Neural progenitor cell (in vitro differentiated cells): Measurements from ENCODE around the gene YPEL2. TPM values are rescaled to one million over a fixed set of nuclear protein-coding genes. Genes with fewer than 3 reads are reported as not detected.

Experiments used
- DNase-seq: peaks from one replicate; pipeline ENCODE4 v3.0.0-alpha.2; 2016; ENCODE audit warnings: low spot score
- H2AFZ ChIP-seq: fragments of 200-600 bp; sonication (generic); replicated peaks from 2 replicates; pipeline ENCODE4 v1.6.1; 2016; ENCODE audit warnings: antibody characterized with exemption
- H3F3A ChIP-seq: fragments of 200-600 bp; sonication (generic); 2 replicates; pipeline ENCODE4 v1.6.1; 2016; ENCODE audit warnings: antibody characterized with exemption, low read depth
- H3K27ac ChIP-seq: fragments of 200-600 bp; sonication (generic); 2 replicates; pipeline ENCODE4 v1.5.1; 2016; ENCODE audit warnings: mild to moderate bottlenecking
- H3K27me3 ChIP-seq: fragments of 200-600 bp; sonication (generic); 2 replicates; pipeline ENCODE4 v1.6.1; 2016; ENCODE audit warnings: mild to moderate bottlenecking, moderate library complexity
- H3K36me3 ChIP-seq: fragments of 200-600 bp; sonication (generic); 2 replicates; pipeline ENCODE4 v1.5.1; 2016
- H3K4me1 ChIP-seq: fragments of 200-600 bp; sonication (generic); 2 replicates; pipeline ENCODE4 v1.6.1; 2016; ENCODE audit warnings: mixed run types
- H3K4me2 ChIP-seq: fragments of 200-600 bp; sonication (generic); 2 replicates; pipeline ENCODE4 v1.6.1; 2016
- H3K4me3 ChIP-seq: fragments of 200-600 bp; sonication (generic); 2 replicates; pipeline ENCODE4 v1.5.1; 2016
- H3K79me2 ChIP-seq: fragments of 200-600 bp; sonication (generic); 2 replicates; pipeline ENCODE4 v1.6.1; 2016; ENCODE audit warnings: low read depth
- H3K9ac ChIP-seq: fragments of 200-600 bp; sonication (generic); 2 replicates; pipeline ENCODE4 v1.6.1; 2016
- H3K9me3 ChIP-seq: fragments of 200-600 bp; sonication (generic); 2 replicates; pipeline ENCODE4 v1.5.1; 2016; ENCODE audit warnings: low read depth
- H4K20me1 ChIP-seq: fragments of 200-600 bp; sonication (generic); 2 replicates; pipeline ENCODE4 v1.6.1; 2016; ENCODE audit warnings: low read depth
- H3K27ac Mint-ChIP-seq: 3 replicates; pipeline ENCODE4 v1.8.0; 2021; ENCODE audit warnings: mixed read lengths
- H3K27me3 Mint-ChIP-seq: 2 replicates; pipeline ENCODE4 v1.8.0; 2022; ENCODE audit warnings: low read depth, mild to moderate bottlenecking, inconsistent platforms, moderate library complexity, mixed read lengths; ENCODE audit not compliant: insufficient read depth
- H3K36me3 Mint-ChIP-seq: 3 replicates; pipeline ENCODE4 v1.8.0; 2021; ENCODE audit warnings: mixed read lengths
- H3K4me1 Mint-ChIP-seq: 3 replicates; pipeline ENCODE4 v1.8.0; 2021; ENCODE audit warnings: mixed read lengths
- H3K4me3 Mint-ChIP-seq: 3 replicates; pipeline ENCODE4 v1.8.0; 2021; ENCODE audit warnings: mild to moderate bottlenecking, moderate library complexity, mixed read lengths
- H3K9me3 Mint-ChIP-seq: 3 replicates; pipeline ENCODE4 v1.8.0; 2020; ENCODE audit warnings: mixed read lengths
- EZH2 ChIP-seq: fragments of 200-600 bp; sonication (generic); IDR thresholded peaks from 2 replicates; pipeline ENCODE4 v1.6.1; 2017; ENCODE audit warnings: antibody characterized with exemption, mild to moderate bottlenecking, moderate library complexity
- EZH2phosphoT487 ChIP-seq: fragments of 200-600 bp; sonication (generic); IDR thresholded peaks from 2 replicates; pipeline ENCODE4 v1.6.1; 2017; ENCODE audit warnings: antibody characterized with exemption
- microRNA-seq: library from miRNA; unstranded; fragments of <30 nt; microRNA quantifications from one replicate; pipeline ENCODE4, GENCODE V29; 2016
- small RNA-seq: library from RNA; depleted of rRNA; stranded (forward); fragments of <200 nt; gene quantifications from one replicate; pipeline ENCODE3, GENCODE V24; 2015
- total RNA-seq: library from RNA; depleted of rRNA; stranded (reverse); fragments of >200 nt; gene quantifications from 2 replicates; pipeline ENCODE4 v1.2.3, GENCODE V29; 2015; ENCODE audit warnings: low replicate concordance
- TF ChIP-seq, protein P1 (sequence below): fragments of 200-600 bp; sonication (generic); IDR thresholded peaks from 2 replicates; pipeline ENCODE4 v1.5.1; 2017; ENCODE audit warnings: antibody characterized with exemption, mild to moderate bottlenecking

YPEL2 gene
- total RNA-seq, 1 donor from 2014 or later, result 38.0 TPM

DNA sequence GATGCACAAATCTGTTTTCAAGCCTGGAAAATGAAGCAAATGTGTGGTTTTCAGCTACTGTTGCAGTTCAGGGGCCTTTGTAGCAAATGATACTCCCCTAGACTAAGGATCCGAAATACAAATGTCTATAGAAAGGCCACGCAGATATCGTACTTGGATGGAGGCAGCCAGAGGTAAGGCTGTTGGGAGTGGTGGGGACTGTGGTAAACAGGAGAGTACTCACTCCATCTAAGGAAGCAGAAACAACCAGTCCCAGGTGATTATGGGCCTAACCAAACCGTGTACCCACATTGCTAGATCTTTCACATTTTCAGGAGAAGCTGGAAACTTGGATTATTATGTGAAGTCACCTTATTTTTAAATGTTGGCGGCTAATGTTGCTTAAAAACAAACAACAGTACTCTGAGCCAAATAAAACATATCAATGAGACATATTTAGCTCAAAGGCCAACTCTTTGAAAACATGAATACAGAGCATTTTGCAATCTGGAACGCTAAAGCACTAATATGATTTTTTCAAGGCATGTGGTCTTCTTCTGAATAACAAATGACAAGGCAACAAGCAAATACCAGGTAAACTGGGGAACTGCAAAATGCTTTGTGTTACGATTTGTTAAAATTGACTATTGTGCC lies 110.1 kb downstream of the YPEL2 start:
- Histone ChIP-seq H3K9ac (no peak overlapping the region), H3K4me1 (peaks cover 20% of the 10 kb centered on the region), H3F3A (no peaks in the 10 kb centered on the region), H3K79me2 (no peaks in the 10 kb centered on the region), H3K27me3 (no peaks in the 10 kb centered on the region), H3K4me3 (no peak overlapping the region), H4K20me1 (no peaks in the 10 kb centered on the region), H3K36me3 (no peaks in the 10 kb centered on the region), H3K27ac (no peak overlapping the region), H3K4me2 (no peak overlapping the region), H3K9me3 (no peaks in the 10 kb centered on the region), H2AFZ (no peak overlapping the region)
- Mint-ChIP-seq H3K4me1 (peaks cover 15% of the 10 kb centered on the region), H3K36me3 (no peaks in the 10 kb centered on the region), H3K9me3 (no peaks in the 10 kb centered on the region), H3K27me3 (no peaks in the 10 kb centered on the region), H3K27ac (no peak overlapping the region), H3K4me3 (no peak overlapping the region)
- no peak for DNase-seq
- TF ChIP-seq, protein P1, sequence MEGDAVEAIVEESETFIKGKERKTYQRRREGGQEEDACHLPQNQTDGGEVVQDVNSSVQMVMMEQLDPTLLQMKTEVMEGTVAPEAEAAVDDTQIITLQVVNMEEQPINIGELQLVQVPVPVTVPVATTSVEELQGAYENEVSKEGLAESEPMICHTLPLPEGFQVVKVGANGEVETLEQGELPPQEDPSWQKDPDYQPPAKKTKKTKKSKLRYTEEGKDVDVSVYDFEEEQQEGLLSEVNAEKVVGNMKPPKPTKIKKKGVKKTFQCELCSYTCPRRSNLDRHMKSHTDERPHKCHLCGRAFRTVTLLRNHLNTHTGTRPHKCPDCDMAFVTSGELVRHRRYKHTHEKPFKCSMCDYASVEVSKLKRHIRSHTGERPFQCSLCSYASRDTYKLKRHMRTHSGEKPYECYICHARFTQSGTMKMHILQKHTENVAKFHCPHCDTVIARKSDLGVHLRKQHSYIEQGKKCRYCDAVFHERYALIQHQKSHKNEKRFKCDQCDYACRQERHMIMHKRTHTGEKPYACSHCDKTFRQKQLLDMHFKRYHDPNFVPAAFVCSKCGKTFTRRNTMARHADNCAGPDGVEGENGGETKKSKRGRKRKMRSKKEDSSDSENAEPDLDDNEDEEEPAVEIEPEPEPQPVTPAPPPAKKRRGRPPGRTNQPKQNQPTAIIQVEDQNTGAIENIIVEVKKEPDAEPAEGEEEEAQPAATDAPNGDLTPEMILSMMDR, result no peak
- TF ChIP-seq EZH2phosphoT487 (no peak), EZH2 (no peak)

DNA sequence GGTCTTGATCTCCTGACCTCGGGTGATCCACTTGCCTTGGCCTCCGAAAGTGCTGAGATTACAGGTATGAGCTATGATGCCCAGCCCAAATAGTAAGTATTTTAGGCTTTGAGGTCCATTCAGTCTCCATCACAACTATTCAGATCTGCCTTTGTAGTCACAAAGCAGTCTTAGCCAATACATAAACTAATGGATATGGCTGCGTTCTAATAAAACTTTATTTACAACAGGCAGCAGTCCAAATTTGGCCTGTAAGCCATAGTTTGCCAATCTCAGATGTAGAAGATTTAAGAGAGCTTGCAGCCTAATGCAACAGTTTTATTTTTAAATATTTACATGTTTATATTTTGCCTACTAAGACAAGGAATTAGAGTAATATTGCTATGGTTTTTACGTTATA lies 111.7 kb downstream of the YPEL2 start:
- no peak overlapping the region for H3K27ac Mint-ChIP-seq
- no peaks in the 10 kb centered on the region for H3K27me3 Mint-ChIP-seq
- no peak overlapping the region for H2AFZ ChIP-seq
- H3K4me1 Mint-ChIP-seq, result peaks cover 12% of the 10 kb centered on the region
- H3K9me3 ChIP-seq, result no peaks in the 10 kb centered on the region
- no peaks in the 10 kb centered on the region for H4K20me1 ChIP-seq
- peaks cover 7% of the 10 kb centered on the region for H3K4me1 ChIP-seq
- H3K9me3 Mint-ChIP-seq, result no peaks in the 10 kb centered on the region
- no peaks in the 10 kb centered on the region for H3F3A ChIP-seq
- no peak for DNase-seq
- H3K27ac ChIP-seq, result no peak overlapping the region
- TF ChIP-seq EZH2phosphoT487 (no peak), EZH2 (no peak)
- TF ChIP-seq, protein P1, result no peak
- H3K79me2 ChIP-seq, result no peaks in the 10 kb centered on the region
- no peaks in the 10 kb centered on the region for H3K36me3 ChIP-seq
- H3K9ac ChIP-seq, result no peak overlapping the region
- H3K4me2 ChIP-seq, result no peak overlapping the region
- no peak overlapping the region for H3K4me3 Mint-ChIP-seq
- no peaks in the 10 kb centered on the region for H3K36me3 Mint-ChIP-seq
- no peaks in the 10 kb centered on the region for H3K27me3 ChIP-seq
- no peak overlapping the region for H3K4me3 ChIP-seq

Small RNA genes lying within 50 kb of the gene (microRNA-seq; reads per million reads assigned to microRNA genes)
- gene MIR4729, result not detected

Small RNA genes lying within 50 kb of the gene (small RNA-seq; reads per million reads assigned to genes)
- gene MIR4729, result not detected

Other genes with a start within 250 kb of the YPEL2 start
- 68.4 and 86.4 TPM in 2 replicates for gene TRIM37, start 224.8 kb upstream of the YPEL2 start, total RNA-seq
- gene SKA2, start 176.5 kb upstream of the YPEL2 start, total RNA-seq, result 166 and 352 TPM in 2 replicates
- 44.3 and 51.9 TPM in 2 replicates for gene PRR11, start 175.9 kb upstream of the YPEL2 start, total RNA-seq
- gene SMG8, start 121.6 kb upstream of the YPEL2 start, total RNA-seq, result 20.8 and 24.0 TPM in 2 replicates
- 13.6 and 17.8 TPM in 2 replicates for gene GDPD1, start 111.1 kb upstream of the YPEL2 start, total RNA-seq
- 81.5 and 108 TPM in 2 replicates for gene DHX40, start 234.0 kb downstream of the YPEL2 start, total RNA-seq